ENCODE results near the gene CABP1.

Gene CABP1

GRCh38 chr12:120712610-120713009, 72.2 kb downstream of the CABP1 start:
- H3K4me3 ChIP-seq (ENCODE audit: low read depth, low read length), result no peak overlapping the region
- peaks cover 21% of the 10 kb centered on the region for H3K4me1 ChIP-seq (ENCODE audit: control insufficient read depth, insufficient read depth, low read length)
- peaks cover 51% of the 10 kb centered on the region for H3K36me3 ChIP-seq (ENCODE audit: control insufficient read depth, insufficient read depth, low read length)
- H3K9me3 ChIP-seq (ENCODE audit: control insufficient read depth, insufficient read depth, low read length), result no peaks in the 10 kb centered on the region
- H3K27me3 ChIP-seq (ENCODE audit: control insufficient read depth, insufficient read depth, low read length), result no peaks in the 10 kb centered on the region
- no peak overlapping the region for H3K9ac ChIP-seq (ENCODE audit: low read depth, low read length)
- no peak overlapping the region for H3K27ac ChIP-seq (ENCODE audit: low read depth, low read length)

GRCh38 chr12:120713861-120714482, 73.5 kb downstream of the CABP1 start:
- H3K4me3 ChIP-seq (ENCODE audit: low read depth, low read length), result no peak overlapping the region
- no peak overlapping the region for H3K27ac ChIP-seq (ENCODE audit: low read depth, low read length)
- H3K9ac ChIP-seq (ENCODE audit: low read depth, low read length), result no peak overlapping the region
- H3K4me1 ChIP-seq (ENCODE audit: control insufficient read depth, insufficient read depth, low read length), result peaks cover 21% of the 10 kb centered on the region
- peaks cover 62% of the 10 kb centered on the region for H3K36me3 ChIP-seq (ENCODE audit: control insufficient read depth, insufficient read depth, low read length)
- H3K9me3 ChIP-seq (ENCODE audit: control insufficient read depth, insufficient read depth, low read length), result no peaks in the 10 kb centered on the region
- H3K27me3 ChIP-seq (ENCODE audit: control insufficient read depth, insufficient read depth, low read length), result no peaks in the 10 kb centered on the region

Data from HUES48 (cell line).